HEK293T (cell line): ENCODE data around the gene MYO18B.

Source experiments
- CTCF ChIA-PET: fragments of 350-600 bp; formaldehyde crosslinking; extraction: SDS; loops from one replicate; lab custom pipeline; 2021; ENCODE audit warnings: antibody characterized with exemption, inconsistent platforms; lab: Yijun Ruan, JAX
- POLR2A ChIA-PET: fragments of 350-600 bp; formaldehyde crosslinking; extraction: SDS; loops from one replicate; lab custom pipeline; 2020; ENCODE audit warnings: antibody characterized with exemption, inconsistent platforms; lab: Yijun Ruan, JAX
- DNase-seq: peaks from one replicate; pipeline ENCODE4 v3.0.0; 2012; ENCODE audit warnings: mixed read lengths; ENCODE audit errors: extremely low spot score
- ARNT ChIP-seq: fragments of 450-650 bp; IDR thresholded peaks from 2 replicates; pipeline ENCODE4 v1.6.1; 2017; ENCODE audit warnings: mild to moderate bottlenecking
- BHLHE40 ChIP-seq: fragments of 450-650 bp; IDR thresholded peaks from 2 replicates; pipeline ENCODE4 v1.6.1; 2016; ENCODE audit warnings: mild to moderate bottlenecking, moderate library complexity, borderline replicate concordance
- CTBP1 ChIP-seq: fragments of 450-650 bp; IDR thresholded peaks from 2 replicates; pipeline ENCODE4 v1.6.1; 2016; ENCODE audit warnings: borderline replicate concordance
- ELF4 ChIP-seq: fragments of 450-650 bp; IDR thresholded peaks from 2 replicates; pipeline ENCODE4 v1.6.1; 2017; ENCODE audit warnings: antibody characterized with exemption
- FOXA1 ChIP-seq: fragments of 450-650 bp; IDR thresholded peaks from 2 replicates; pipeline ENCODE4 v1.6.1; 2016; ENCODE audit warnings: mild to moderate bottlenecking
- FOXK2 ChIP-seq: fragments of 450-650 bp; IDR thresholded peaks from 2 replicates; pipeline ENCODE4 v1.6.1; 2016; ENCODE audit warnings: mild to moderate bottlenecking
- FOXM1 ChIP-seq: fragments of 450-650 bp; IDR thresholded peaks from 2 replicates; pipeline ENCODE4 v1.6.1; 2017; ENCODE audit warnings: mild to moderate bottlenecking, borderline replicate concordance
- HDGF ChIP-seq: fragments of 450-650 bp; IDR thresholded peaks from 2 replicates; pipeline ENCODE4 v1.6.1; 2017; ENCODE audit warnings: antibody characterized with exemption, borderline replicate concordance
- L3MBTL2 ChIP-seq: fragments of 450-650 bp; conservative IDR thresholded peaks from 2 replicates; pipeline ENCODE4 v1.6.1; 2016; ENCODE audit warnings: mild to moderate bottlenecking
- LEF1 ChIP-seq: fragments of 450-650 bp; IDR thresholded peaks from 2 replicates; pipeline ENCODE4 v1.6.1; 2017; ENCODE audit warnings: mild to moderate bottlenecking, borderline replicate concordance
- NFRKB ChIP-seq: fragments of 450-650 bp; IDR thresholded peaks from 2 replicates; pipeline ENCODE4 v1.6.1; 2016; ENCODE audit warnings: mild to moderate bottlenecking, moderate library complexity
- PKNOX1 ChIP-seq: fragments of 450-650 bp; IDR thresholded peaks from 2 replicates; pipeline ENCODE4 v1.6.1; 2016
- SP1 ChIP-seq: fragments of 450-650 bp; IDR thresholded peaks from 2 replicates; pipeline ENCODE4 v1.6.1; 2017
- SUZ12 ChIP-seq: fragments of 450-650 bp; IDR thresholded peaks from 2 replicates; pipeline ENCODE4 v1.6.1; 2016; ENCODE audit warnings: mild to moderate bottlenecking
- TARDBP ChIP-seq: fragments of 450-650 bp; IDR thresholded peaks from 2 replicates; pipeline ENCODE4 v1.6.1; 2016
- ZNF384 ChIP-seq: fragments of 450-650 bp; IDR thresholded peaks from 2 replicates; pipeline ENCODE4 v1.6.1; 2016

The MYO18B gene

GRCh38 chr22:25876871-25877270 is 134.9 kb downstream of the MYO18B start:
- CTCF ChIA-PET: no interaction called here
- POLR2A ChIA-PET: no interaction called here
- TF ChIP-seq FOXK2: no peak
- no peak for TF ChIP-seq BHLHE40
- TF ChIP-seq LEF1: no peak
- TF ChIP-seq ZNF384: no peak
- no peak for TF ChIP-seq SUZ12
- no peak for TF ChIP-seq ARNT
- DNase-seq: no peak

GRCh38 chr22:25878933-25879332 is 136.9 kb downstream of the MYO18B start:
- no peak for DNase-seq
- TF ChIP-seq FOXA1 (no peak), SP1 (no peak), FOXM1 (no peak), NFRKB (no peak), BHLHE40 (no peak), ZNF384 (no peak), FOXK2 (no peak)
- ChIA-PET POLR2A (no interaction called here), CTCF (no interaction called here)

GRCh38 chr22:25880524-25880923 is 138.5 kb downstream of the MYO18B start:
- CTCF ChIA-PET: no interaction called here
- POLR2A ChIA-PET: no interaction called here
- no peak for DNase-seq
- TF ChIP-seq TARDBP (no peak), L3MBTL2 (no peak), BHLHE40 (no peak), SP1 (no peak), HDGF (no peak), FOXM1 (no peak), LEF1 (no peak), FOXA1 (no peak), ELF4 (no peak), ARNT (no peak), PKNOX1 (no peak), CTBP1 (no peak), FOXK2 (no peak), NFRKB (no peak), ZNF384 (no peak)

GRCh38 chr22:25881210-25881755 is 139.3 kb downstream of the MYO18B start:
- TF ChIP-seq TARDBP (no peak), CTBP1 (no peak), BHLHE40 (no peak), L3MBTL2 (no peak), ELF4 (no peak), SP1 (no peak), FOXA1 (no peak), FOXM1 (no peak), HDGF (no peak), NFRKB (no peak), FOXK2 (no peak), LEF1 (no peak), PKNOX1 (no peak), SUZ12 (no peak), ARNT (no peak), ZNF384 (no peak)
- POLR2A ChIA-PET: no interaction called here
- DNase-seq: no peak
- CTCF ChIA-PET: no interaction called here

- no peak for TF ChIP-seq BHLHE40
- TF ChIP-seq LEF1: no peak
- no peak for TF ChIP-seq SUZ12
- no peak for TF ChIP-seq ARNT
- no peak for TF ChIP-seq PKNOX1
- no peak for TF ChIP-seq NFRKB
- no peak for TF ChIP-seq TARDBP
- no peak for TF ChIP-seq ZNF384
- no peak for TF ChIP-seq L3MBTL2
- no peak for TF ChIP-seq FOXA1
- TF ChIP-seq ELF4: no peak
- TF ChIP-seq SP1: no peak
- TF ChIP-seq CTBP1: no peak
- TF ChIP-seq FOXK2: no peak
- TF ChIP-seq HDGF: no peak
- TF ChIP-seq FOXM1: no peak
Observed at GRCh38 chr22:25882360-25882759, 140.4 kb downstream of the MYO18B start.

GRCh38 chr22:25883482-25884033 is 141.6 kb downstream of the MYO18B start:
- DNase-seq: no peak
- no peak for TF ChIP-seq SUZ12
- TF ChIP-seq FOXK2: no peak
- TF ChIP-seq ZNF384: no peak
- TF ChIP-seq BHLHE40: no peak
- no peak for TF ChIP-seq CTBP1
- no peak for TF ChIP-seq HDGF
- no peak for TF ChIP-seq ELF4
- TF ChIP-seq PKNOX1: no peak
- no peak for TF ChIP-seq FOXM1
- no peak for TF ChIP-seq SP1
- TF ChIP-seq ARNT: no peak
- no peak for TF ChIP-seq FOXA1
- TF ChIP-seq L3MBTL2: no peak
- no peak for TF ChIP-seq NFRKB
- no peak for TF ChIP-seq TARDBP
- TF ChIP-seq LEF1: no peak
- ChIA-PET CTCF (no interaction called here), POLR2A (no interaction called here)

More at GRCh38 chr22:25882360-25882759, 140.4 kb downstream of the MYO18B start:
- POLR2A ChIA-PET: no interaction called here
- no peak for DNase-seq
- CTCF ChIA-PET: interaction anchor here (0.6 kb wide), 1 partner anchor 10 kb away, joined by 3 read pairs; no protein-coding TSS in a partner anchor
